ENCODE data around the gene SEMA6D.

Gene SEMA6D

DNA sequence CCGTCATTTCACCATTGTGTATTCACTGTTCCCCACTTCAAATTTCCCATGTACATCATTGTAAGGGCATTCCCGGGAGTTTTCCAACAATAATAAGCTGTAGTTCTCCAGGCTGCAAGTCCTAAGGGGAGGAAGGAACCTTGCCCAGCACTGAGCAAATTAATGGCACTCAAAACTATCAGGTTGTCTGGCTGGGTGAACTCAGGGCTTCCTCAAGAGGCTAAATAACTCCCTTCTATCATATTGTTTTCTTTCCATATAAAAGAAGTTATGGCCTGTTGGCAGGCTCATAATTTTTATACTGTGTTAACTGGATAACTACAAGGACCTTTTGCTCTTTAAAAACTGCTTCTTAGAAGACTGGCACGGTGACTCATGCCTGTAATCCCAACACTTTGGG, 71.4 kb downstream of the SEMA6D start:
- no peak for DNase-seq (ENCODE audit: extremely low read depth, insufficient read length)
- Histone ChIP-seq H3K4me3 (replicated peaks; ENCODE audit: low read depth, low read length) (no peak overlapping the region), H3K36me3 (ENCODE audit: control insufficient read depth, insufficient read depth, low read length) (no peaks in the 10 kb centered on the region), H3K27me3 (replicated peaks; ENCODE audit: control insufficient read depth, insufficient read depth, low read length) (no peaks in the 10 kb centered on the region)
- TF ChIP-seq, protein P1, sequence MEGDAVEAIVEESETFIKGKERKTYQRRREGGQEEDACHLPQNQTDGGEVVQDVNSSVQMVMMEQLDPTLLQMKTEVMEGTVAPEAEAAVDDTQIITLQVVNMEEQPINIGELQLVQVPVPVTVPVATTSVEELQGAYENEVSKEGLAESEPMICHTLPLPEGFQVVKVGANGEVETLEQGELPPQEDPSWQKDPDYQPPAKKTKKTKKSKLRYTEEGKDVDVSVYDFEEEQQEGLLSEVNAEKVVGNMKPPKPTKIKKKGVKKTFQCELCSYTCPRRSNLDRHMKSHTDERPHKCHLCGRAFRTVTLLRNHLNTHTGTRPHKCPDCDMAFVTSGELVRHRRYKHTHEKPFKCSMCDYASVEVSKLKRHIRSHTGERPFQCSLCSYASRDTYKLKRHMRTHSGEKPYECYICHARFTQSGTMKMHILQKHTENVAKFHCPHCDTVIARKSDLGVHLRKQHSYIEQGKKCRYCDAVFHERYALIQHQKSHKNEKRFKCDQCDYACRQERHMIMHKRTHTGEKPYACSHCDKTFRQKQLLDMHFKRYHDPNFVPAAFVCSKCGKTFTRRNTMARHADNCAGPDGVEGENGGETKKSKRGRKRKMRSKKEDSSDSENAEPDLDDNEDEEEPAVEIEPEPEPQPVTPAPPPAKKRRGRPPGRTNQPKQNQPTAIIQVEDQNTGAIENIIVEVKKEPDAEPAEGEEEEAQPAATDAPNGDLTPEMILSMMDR (IDR thresholded peaks at IDR 0.05; ENCODE audit: insufficient read depth, low read length, poor library complexity, severe bottlenecking) = no peak

DNA sequence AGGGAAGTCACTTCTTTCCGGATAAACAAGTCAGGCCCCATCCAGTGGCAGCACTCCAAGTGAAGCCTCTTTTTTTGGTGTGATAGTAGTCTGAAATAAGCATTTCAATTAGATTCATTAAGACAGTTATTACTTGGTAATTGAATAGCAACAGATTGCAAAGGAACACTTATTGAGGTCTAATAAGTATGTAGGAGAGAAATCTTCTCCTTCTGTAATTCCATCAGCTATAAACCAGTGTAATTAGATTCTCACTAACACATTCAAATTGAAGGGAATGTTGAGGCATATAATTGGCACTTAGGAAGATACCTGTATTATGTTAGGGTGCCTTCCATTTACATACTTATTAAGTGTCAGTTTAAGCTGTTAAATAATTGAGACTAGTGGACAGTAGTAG, 73.9 kb downstream of the SEMA6D start:
- TF ChIP-seq, protein P1 (IDR thresholded peaks at IDR 0.05; ENCODE audit: insufficient read depth, low read length, poor library complexity, severe bottlenecking) = no peak

DNA sequence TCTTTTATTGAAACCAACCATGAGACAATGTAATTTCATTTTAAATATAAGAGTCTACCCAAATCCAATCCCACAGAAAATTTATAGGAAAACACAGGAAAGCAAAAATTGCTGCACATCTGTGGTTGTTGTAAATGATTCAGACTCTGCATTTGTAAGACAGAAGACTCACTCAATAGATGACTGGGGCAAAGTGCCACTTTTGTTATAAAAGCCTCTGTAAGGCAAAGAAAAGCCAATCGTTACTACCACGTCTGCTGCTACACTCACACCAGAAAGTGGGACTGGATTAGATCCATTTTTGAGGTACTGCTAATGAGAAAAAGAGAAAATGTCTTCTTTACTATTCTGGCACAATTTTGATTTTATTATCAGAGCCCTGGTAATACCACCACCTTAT, 74.9 kb downstream of the SEMA6D start:
- TF ChIP-seq, protein P1 (IDR thresholded peaks at IDR 0.05; ENCODE audit: insufficient read depth, low read length, poor library complexity, severe bottlenecking) = no peak
- no peaks in the 10 kb centered on the region for H3K27me3 ChIP-seq (replicated peaks; ENCODE audit: control insufficient read depth, insufficient read depth, low read length)

More for the DNA sequence above, 73.9 kb downstream of the SEMA6D start:
- Histone ChIP-seq H3K4me3 (replicated peaks; ENCODE audit: low read depth, low read length) (no peak overlapping the region), H3K36me3 (ENCODE audit: control insufficient read depth, insufficient read depth, low read length) (no peaks in the 10 kb centered on the region), H3K27me3 (replicated peaks; ENCODE audit: control insufficient read depth, insufficient read depth, low read length) (no peaks in the 10 kb centered on the region)
- no peak for DNase-seq (ENCODE audit: extremely low read depth, insufficient read length)

DNA sequence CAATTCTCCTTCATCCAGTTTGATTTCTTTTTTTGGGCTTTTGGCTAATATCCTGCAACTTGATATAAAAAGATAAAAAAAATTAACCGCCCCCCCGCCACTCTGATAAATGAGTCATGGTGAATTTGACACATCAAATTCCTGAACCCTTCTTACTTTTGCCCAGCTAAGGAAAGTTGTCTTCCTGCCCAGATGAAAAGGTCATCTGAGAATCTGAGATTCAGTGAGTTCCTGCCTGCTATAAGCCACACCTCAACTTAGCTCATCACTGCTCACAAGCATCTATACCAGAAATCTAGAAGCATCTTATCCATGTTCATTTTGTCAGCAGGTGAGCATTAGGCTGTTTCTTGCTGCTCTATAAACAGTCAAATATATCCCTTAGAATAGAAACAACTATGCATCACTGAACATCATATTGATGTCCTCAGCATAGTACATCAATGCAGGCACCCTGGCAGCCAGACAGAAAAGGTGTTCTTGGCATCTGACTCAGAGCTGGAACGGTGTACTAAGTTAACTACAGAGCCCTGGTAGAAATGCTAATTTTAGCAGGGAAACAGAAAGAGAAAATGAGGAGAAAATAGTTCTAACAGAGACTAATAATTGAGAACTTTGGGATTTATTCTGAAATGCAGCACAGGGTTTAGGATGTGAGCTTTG, 77.1 kb downstream of the SEMA6D start:
- Histone ChIP-seq H3K27me3 (replicated peaks; ENCODE audit: control insufficient read depth, insufficient read depth, low read length) (no peaks in the 10 kb centered on the region), H3K4me3 (replicated peaks; ENCODE audit: low read depth, low read length) (no peak overlapping the region), H3K36me3 (ENCODE audit: control insufficient read depth, insufficient read depth, low read length) (no peaks in the 10 kb centered on the region)
- DNase-seq (ENCODE audit: extremely low read depth, insufficient read length) = no peak
- TF ChIP-seq, protein P1 (IDR thresholded peaks at IDR 0.05; ENCODE audit: insufficient read depth, low read length, poor library complexity, severe bottlenecking) = no peak

More for the DNA sequence above, 74.9 kb downstream of the SEMA6D start:
- Histone ChIP-seq H3K36me3 (ENCODE audit: control insufficient read depth, insufficient read depth, low read length) (no peaks in the 10 kb centered on the region), H3K4me3 (replicated peaks; ENCODE audit: low read depth, low read length) (no peak overlapping the region)
- DNase-seq (ENCODE audit: extremely low read depth, insufficient read length) = no peak

DNA sequence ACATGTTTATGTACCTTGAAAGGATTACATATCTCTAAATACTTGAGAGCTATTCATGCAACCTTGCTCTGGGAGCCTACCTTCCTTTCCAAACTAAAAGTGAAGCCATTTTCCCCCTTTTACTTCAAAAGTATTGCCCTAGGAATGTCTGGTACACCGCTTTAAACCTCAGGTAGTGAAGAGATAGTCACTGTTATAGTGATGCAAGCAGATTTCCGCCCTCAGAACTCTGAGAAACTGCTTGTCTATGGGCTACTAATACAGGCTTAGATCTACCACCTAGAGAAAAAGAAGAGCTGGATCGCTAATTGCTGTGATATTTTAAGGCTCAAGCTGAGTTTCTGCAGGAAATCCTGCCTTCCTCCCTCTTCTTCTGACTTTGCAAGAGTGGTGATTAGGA, 78.6 kb downstream of the SEMA6D start:
- DNase-seq (ENCODE audit: extremely low read depth, insufficient read length) = no peak
- TF ChIP-seq, protein P1 (IDR thresholded peaks at IDR 0.05; ENCODE audit: insufficient read depth, low read length, poor library complexity, severe bottlenecking) = no peak
- Histone ChIP-seq H3K36me3 (ENCODE audit: control insufficient read depth, insufficient read depth, low read length) (no peaks in the 10 kb centered on the region), H3K27me3 (replicated peaks; ENCODE audit: control insufficient read depth, insufficient read depth, low read length) (no peaks in the 10 kb centered on the region), H3K4me3 (replicated peaks; ENCODE audit: low read depth, low read length) (no peak overlapping the region)

DNA sequence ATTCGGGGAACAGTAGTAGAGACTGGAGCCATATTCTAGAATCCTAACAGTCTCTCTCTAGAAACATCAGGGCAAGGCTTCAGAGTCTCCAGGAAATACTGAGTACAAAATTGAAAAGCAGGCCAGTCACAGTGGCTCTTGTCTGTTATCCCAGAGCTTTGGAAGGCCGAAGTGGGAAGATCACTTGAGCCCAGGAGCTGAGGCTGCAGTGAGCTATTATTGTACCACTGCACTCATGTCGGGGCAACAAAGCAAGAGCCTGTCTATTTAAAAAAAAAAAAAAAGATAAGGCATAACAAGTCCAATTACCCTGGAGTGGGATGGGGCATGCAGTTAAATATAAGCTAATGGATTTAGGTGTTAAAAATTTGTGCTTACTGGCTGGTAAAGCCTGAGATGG, 79.0 kb downstream of the SEMA6D start:
- no peaks in the 10 kb centered on the region for H3K27me3 ChIP-seq (replicated peaks; ENCODE audit: control insufficient read depth, insufficient read depth, low read length)
- no peaks in the 10 kb centered on the region for H3K36me3 ChIP-seq (ENCODE audit: control insufficient read depth, insufficient read depth, low read length)
- DNase-seq (ENCODE audit: extremely low read depth, insufficient read length) = no peak
- TF ChIP-seq, protein P1 (IDR thresholded peaks at IDR 0.05; ENCODE audit: insufficient read depth, low read length, poor library complexity, severe bottlenecking) = no peak
- H3K4me3 ChIP-seq (replicated peaks; ENCODE audit: low read depth, low read length) = no peak overlapping the region
